Cerebellar nuclear complex (tissue), 1 donor: Measurements from ENCODE around the gene CD36.
"Not testable (repeated sequence)": the region's sequence is repeated elsewhere in the genome, so short reads cannot be mapped to it uniquely, and the experiment has no call there.

Experiments
- DNase-seq, 2 experiments: peaks; one replicate each; lab custom pipeline; 2025; lab: John Stamatoyannopoulos, UW

The CD36 gene

DNA sequence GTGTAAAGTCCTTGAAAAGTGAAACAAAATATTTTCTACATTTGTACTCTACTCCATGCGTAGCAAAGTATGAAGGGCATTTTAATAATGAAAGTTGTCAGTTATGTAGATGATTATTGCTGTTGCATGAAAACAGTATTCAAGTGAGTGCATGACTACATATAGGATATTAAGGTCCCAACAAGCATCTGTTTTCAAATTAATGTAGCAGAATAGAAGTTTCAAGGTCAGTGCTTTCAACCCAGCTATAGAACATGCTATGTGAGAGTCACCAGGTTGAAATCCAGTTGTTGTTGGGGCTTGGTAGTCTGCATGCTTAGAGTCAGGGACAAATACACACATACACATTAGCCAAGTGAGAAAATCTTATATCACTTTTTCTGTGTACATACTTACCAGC is 14.8 kb downstream of the CD36 start:
- no peak for DNase-seq

DNA sequence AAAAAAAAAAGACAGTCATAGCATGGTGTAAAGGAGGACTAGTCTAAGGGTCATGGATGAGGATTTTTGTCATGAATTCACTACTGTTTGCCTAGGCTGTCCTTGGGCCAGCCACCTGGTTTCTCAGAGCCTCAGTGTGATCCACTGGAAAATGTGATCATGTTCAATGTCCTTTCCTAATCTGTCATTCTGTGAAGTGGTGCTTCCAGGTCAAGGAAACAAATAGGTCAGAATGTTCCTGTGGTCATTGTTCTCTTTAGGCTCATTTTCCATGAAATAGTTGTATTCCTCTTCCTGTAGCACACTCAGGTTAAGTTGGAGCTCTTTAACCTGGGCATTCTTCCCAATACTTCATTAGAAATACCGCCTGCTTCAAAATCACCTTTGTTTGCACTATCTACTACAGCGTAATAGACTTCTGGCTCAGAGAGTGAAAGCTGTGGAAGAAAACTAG is 16.5 kb downstream of the CD36 start:
- DNase-seq: no peak

DNA sequence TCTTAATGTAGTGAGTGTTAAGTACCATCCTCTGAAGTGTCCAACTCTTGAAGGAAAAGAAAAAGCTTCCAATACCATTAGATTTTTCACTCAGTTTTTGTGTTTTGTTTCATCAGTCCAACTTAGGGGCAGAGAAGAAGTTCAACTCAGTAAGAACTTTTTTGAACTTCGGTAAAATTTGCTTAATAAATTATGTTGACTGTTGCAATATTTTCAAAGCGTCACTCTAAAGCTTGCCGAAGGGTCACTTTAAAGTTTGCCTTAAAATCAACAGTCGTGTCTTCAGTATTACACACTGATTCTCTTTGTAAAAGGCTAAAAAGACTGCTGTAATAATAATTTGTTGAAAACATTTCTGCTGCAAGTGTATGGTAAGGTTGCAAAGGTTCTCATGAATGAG is 17.6 kb downstream of the CD36 start:
- DNase-seq: no peak

DNA sequence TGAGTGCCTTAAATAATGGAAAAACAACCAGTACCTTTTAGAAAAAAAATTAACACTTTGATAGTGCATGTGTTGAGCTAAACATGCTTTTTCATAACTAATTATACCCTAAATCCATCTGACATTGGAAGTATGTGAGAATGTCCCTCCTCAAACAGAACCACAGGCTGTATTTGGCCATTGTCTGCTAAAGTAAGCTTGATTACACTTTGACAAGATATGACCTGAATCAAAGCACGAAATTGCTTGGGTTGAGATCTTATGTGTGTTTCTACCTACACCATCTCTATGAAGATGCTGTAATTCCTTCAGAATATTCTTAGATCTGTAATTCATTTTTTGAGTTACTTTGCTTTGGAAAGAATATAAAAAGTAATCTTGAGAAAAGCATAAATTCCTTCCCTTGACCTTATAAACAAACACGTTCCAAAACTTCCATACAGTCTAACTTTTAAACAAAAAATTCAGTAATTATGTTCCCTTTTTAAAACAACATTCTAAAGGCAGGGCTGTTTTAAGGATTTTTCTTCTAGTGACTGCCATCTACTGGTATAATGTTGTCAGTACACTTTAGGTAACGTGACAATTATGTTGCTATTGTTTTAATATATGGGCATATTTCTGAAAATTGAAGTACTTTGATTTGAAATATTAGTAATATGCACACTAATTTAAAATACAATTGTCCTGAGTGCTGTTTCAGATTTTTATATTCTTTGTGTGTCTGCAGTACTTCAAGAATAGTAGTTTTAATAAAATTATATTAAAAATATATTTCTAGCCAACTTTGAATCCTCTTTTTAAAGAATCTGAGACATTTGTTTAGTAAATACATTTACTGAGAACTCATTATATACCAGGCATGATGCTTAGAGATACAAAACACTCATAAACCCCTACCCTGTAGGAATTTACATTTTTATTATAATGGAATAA is 20.9 kb downstream of the CD36 start:
- DNase-seq: no peak

DNA sequence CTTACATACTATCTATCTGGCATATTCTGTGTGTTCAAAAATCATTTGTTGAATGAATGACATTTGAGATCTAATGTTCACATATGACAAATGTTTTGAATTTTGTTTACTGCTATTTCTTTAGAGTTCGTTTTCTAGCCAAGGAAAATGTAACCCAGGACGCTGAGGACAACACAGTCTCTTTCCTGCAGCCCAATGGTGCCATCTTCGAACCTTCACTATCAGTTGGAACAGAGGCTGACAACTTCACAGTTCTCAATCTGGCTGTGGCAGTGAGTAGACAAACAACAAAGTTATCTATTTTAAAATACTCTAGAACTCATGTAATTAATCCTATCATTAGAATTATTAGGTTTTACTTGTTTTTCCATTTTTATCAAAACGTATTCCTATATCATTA is 22.5 kb downstream of the CD36 start:
- DNase-seq: no peak

DNA sequence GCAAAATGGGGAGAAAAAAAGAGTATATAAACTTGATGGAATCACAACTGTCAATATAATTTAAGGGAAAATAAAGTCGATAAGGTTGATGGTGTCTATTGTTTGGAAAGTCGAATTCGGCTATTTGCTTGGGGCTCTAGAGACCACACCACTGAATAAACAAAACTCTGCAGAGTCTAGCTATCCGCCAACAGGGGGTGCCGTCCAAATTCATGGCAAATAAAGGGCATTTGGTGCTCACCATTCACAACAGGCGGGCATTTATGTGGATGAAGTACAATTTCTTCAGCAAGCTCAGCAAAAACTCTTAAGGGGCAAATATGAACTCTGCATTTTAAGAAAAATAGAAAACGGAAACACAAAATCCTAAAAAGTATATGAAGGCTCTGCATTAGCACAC is 23.3 kb downstream of the CD36 start:
- DNase-seq: no peak

DNA sequence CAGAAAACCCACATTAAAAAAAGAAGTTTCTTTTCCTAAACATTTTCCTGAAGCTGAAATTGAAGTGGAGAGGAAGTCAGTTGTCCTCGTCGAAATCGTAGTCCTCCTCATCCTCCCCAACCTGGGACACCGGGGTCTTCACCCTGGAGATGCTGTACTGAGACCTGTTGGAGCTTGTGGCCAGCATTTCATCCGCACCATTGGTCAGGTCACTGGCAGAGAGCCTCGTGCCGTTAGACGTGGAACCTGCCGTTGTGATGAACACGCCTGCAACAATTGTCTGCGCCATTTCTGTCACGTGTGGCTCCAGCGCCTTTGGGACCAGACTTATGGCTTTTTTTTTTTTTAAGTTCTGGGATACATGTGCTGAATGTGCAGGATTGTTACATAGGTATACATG is 23.8 kb downstream of the CD36 start:
- no peak for DNase-seq

DNA sequence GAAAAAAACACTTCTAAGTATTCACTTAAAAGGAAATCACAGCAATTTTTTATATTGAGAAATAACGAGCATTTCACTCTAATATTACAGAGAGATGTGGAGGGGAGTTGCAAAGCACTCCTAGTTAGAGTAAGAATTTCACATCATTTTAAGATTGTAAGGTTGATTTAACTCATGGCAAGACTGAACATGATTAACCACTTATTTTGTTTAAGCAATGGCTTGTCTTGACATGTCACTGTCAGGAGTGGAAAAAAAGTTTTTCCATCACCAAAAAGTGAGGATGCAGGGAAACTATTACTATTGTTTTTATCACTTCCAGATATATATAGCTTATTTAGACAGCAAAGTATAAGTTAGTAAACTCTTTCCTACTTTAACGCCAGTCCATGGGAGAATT is 27.1 kb downstream of the CD36 start:
- DNase-seq: no peak

DNA sequence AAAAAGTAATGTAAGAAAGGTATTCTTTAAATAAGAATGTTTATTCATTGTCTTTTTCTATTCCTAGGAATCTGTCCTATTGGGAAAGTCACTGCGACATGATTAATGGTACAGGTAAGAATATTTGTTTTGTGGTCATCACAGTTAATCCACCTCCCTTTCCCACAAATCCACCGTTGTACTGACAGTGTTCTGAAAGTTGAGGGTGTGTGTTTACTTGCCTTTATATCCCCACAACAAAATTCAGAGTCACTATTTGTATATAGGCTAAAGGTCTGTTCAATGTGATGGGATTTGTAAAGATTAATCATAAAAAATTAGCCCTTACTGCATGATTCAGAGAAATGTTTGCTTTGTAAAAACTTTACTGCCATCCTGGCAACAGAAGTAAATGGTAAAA is 27.9 kb downstream of the CD36 start:
- no peak for DNase-seq

DNA sequence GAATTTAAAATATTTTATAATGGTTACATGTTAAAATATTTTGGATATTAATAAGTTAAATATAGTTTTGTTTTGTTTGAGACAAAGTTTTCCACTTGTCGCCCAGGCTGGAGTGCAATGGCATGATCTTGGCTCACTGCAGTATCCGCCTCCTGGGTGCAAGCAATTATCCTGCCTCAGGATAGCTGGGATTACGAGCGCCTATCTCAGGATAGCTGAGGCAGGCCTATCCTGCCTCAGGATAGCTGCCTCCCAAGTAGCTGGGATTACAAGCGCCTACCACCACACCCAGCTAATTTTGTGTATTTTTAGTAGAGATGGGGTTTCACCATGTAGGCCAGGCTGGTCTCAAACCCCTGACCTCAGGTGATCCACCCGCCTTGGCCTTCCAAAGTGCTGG is 30.9 kb downstream of the CD36 start:
- DNase-seq: not testable (repeated sequence)

DNA sequence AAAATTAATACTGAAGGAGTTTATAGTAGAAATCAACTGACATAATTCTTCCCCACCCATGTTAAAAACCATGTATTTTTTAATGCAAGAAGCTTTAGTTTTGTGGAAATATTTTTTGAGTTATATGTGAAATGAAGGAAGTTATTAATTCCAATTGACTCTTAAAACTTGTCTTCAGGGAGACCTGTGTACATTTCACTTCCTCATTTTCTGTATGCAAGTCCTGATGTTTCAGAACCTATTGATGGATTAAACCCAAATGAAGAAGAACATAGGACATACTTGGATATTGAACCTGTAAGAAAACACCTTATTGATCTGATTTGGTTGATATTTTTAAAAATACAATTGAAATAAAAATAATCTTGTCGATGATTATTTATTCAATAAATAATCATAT is 33.3 kb downstream of the CD36 start:
- no peak for DNase-seq

DNA sequence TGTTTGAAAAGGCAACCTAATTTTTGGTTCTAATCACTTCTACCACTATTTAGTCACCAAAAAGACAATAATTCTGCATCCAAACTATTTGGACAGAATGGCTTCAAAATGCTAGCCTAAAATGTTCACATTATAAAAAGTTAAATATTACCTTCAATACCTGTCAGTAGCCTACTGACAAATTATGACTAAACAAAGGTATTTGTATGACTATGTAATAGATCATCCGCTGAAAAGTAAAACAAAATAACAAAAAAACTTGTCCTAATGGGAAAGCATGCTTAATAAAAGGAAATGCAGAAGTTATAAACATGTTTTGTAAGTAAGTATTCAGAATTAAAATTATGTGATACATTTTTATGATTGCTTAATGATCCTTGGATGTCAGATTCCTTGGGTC is 36.6 kb downstream of the CD36 start:
- DNase-seq: no peak

DNA sequence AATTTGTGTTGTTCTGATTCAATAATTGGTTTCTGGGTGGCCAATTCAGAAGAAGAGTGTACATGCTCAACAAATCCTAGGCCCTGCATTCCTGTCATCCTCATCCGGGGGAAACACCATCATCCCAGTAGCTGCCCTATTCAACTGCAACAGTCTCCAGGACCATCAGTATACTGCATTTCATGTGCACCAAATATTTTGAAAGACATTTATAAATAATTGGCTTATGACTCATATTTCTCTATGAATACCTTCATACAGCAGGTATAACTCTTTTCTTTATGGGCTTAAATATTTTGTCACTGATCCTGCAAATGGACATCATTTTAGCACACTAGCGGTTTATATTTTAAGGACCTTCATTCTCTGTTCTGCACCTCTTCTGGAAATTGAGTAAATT is 38.0 kb downstream of the CD36 start:
- DNase-seq: no peak

DNA sequence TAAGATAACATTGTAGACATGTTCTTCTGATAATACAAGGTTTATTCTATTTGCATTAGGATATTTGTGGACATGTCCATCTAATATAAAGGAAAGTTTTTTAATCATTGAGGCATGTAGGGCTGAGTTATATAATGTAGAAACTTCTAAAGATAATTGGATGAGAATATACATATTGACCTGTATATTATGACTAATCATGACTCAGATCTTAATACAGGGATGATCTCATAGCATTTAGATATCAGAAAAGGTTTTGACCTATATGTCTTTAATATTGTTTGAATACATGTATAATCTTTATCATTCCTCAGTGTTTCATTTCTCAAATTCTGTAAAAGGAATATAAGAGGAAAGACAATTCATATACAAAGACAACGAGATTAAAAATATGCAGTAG is 39.2 kb downstream of the CD36 start:
- DNase-seq: no peak

DNA sequence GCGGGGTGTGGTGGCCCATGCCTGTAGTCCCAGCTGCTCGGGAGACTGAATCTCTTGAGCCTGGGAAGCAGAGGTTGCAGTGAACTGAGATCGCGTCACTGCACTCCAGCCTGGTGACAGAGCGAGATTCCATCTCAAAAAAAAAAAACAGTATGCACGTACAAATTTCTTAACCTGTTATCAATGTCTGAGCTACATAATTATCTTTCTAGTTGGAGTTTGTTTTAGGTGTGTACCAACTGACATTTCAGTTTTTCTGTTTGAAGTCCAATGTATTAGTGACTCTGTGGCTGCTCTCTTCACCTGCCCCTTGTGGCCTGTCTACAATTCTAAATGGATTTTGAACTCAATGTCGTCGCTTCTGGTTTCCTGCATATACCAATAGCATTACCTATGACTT is 40.3 kb downstream of the CD36 start:
- no peak for DNase-seq

DNA sequence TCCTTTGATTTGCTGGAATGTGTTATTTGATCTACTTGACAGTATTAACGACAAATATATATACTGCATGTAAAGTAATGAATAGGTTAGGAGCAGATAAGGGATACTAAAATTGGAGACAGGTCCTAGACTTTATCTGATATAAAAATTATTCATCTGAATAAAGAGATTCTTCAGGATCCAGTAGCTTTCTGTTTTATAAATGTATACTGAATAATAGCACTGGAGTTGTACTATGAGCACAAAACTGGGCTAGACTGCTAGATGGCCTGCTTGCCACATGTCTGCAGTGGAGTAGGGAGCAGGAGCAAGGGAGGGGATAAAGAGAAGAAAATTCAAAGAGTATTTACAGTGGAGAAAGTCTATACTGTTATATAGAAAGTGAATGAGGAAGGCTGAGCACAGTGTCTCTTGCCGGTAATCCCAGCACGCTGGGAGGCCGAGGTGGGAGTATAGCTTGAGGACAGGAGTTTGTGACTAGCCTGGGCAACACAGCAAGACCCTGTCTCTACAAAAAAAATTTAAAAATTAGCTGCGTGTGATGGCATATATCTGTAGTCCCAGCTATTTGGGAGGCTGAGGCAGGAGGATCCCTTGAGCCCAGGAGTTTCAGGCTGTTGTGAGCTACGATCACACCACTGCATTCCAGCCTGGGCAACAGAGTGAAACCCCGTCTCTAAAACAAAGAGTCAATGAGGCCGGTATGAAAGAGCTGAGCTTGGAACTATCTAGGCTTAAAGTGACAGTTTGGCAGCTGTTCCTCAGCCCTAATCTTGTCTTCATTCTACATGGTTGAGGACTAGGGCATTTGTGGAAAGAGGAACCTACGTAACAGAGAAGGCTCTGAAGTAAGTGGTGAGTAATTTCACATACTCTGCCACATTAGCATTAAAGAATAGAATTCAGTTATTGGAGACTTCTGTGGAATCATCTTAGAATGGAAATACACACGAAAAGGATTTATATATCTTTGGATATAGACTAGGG is 41.8 kb downstream of the CD36 start:
- no peak for DNase-seq

DNA sequence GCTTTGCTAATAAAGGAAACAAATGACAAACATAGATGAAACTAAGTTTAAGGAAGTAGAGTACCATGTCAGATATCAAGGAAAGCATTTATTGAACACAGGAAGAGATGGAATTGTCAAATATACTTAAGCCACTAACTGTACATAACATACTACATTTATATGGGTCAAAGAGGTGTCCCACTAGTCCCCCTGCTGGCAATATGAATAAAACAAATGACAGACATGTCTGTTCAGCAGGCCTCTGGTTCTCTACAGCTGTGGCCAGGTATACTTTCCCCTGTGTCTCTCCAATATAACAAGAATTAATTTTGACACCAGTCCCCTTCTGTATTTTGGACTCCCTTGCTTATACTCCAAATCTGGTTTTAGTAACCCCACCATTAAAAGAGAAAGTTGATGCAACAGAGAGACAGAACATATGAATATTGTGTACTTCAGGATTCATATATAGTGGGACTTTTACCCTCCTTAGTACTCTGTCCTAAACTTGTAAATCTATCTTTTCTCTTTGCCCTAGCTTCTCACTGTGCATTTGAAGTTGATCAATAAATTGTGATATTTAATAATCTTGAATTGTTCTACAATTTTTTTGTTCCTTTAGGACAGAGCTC is 42.9 kb downstream of the CD36 start:
- no peak for DNase-seq

DNA sequence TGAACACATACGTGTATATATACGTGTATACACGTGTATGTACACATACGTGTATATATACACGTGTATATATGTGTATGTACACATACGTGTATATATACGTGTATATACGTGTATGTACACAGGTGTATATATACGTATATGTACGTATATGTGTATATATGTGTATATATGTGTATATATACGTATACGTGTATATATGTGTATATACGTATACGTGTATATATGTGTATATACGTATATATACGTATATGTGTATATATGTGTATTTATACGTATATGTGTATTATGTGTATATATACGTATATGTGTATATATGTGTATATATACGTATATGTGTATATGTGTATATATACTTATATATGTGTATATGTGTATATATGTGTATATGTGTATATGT is 44.3 kb downstream of the CD36 start:
- DNase-seq: no peak

DNA sequence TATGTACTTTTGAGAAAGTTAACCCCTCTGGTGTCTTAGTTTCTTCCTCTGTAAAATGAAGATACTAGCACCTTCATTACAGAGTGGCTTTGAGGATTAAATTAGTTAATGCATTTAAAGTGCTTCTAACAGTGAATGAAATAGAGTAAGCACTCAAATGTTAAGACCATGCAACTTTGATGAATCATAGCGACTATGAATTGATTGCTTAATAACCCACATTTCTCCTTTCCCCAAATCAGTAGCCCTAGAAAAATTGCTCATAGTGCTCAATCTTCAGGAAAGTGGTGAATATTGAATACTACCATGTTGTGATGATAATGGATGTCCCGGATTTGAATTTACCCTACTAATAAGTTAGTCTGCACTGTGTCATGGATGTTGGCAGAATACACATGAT is 48.1 kb downstream of the CD36 start:
- no peak for DNase-seq

DNA sequence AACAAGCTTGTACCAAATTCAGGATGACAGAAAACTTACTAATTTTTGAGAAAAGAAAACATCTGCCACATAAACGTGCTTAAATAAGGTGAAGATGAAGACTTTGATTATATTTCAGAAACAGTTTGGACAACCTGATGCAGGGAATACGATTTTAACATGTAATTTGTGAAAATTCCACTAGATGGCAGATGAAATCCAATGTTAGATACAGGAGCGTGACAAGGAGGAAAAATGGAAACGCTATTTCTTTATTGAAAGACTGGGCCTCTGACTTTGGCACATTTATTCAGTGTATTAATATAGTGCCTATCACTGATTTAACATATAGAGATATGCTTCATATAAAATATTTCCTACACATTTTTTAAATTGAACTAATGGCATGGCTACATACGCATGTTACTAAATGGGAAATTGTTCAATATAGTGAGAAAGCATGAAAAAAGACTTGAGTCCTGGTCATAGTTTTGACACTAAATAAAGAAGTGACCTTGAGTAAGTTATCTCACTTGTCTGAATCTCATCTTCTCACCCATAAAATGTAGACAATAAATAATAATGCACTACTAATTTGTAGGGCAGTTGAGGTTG is 60.7 kb downstream of the CD36 start:
- no peak for DNase-seq

DNA sequence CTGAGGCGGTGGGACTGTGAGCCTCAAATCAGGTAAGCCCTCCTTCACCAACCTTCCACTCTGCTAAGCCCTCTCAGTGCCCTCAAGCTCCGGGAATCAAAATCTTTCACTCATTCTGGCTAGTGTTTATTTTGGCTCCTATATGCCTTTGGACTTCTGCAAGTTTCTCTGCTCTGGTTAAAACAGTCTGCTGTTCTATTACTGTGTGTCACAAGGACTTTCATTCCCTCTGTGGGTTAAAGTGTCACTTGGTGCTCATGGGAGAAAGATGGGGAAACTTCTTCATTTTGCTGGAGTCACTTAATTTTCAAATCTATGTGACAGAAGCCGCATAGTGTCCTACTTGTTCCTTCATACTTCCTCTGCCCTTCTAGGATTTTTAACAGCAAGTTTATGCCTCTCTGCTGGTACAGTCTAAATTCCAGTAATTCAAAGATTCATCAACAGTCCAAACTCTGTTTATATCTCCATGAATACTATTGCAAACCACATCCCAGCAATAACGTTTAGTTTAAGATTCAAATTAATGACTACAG is 61.3 kb downstream of the CD36 start:
- DNase-seq: no peak

DNA sequence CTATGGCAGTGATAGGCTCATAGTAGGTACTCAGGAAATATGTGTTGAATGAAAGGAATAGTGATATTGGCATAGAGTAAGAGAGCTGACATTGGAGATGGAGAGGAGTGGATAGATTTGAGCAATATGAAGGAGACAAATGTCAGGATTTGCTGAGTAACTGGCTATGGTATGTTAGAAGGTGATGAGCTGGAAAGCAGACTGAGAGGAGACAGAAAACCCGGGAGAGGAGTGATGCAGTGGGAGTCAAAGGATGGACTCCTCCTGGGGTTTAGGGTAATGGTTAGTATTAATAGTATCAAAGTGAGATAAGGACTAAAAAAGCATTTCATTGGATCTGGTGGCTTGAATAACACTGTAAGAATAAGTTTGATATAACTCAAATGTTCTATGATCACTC is 64.8 kb downstream of the CD36 start:
- no peak for DNase-seq
